Mucosa of descending colon (tissue), 3 donors: ENCODE results near the gene SMPD4. TPM values are rescaled to one million over a fixed set of nuclear protein-coding genes. Genes with fewer than 3 reads are reported as not detected.
"Not testable (repeated sequence)": the region's sequence is repeated elsewhere in the genome, so short reads cannot be mapped to it uniquely, and the experiment has no call there.

Source experiments
- ATAC-seq: fragments of 200-7000 bp; cut with Tn5 transposase; one replicate; pipeline ENCODE4 v1.9.1; 2020; ENCODE audit warnings: mild to moderate bottlenecking, moderate library complexity
- DNase-seq, 3 donors: peaks; one replicate each; pipeline ENCODE4 v3.0.0-alpha.2; 2020
- H3K36me3 ChIP-seq: fragments of 200-600 bp; one replicate; pipeline ENCODE4 v1.8.0; 2021; ENCODE audit warnings: low read depth, mild to moderate bottlenecking
- H3K4me1 ChIP-seq: fragments of 200-600 bp; one replicate; pipeline ENCODE4 v1.8.0; 2021; ENCODE audit warnings: low read depth, mild to moderate bottlenecking
- H3K4me3 ChIP-seq: fragments of 200-600 bp; one replicate; pipeline ENCODE4 v1.8.0; 2021; ENCODE audit warnings: mild to moderate bottlenecking
- H3K9me3 ChIP-seq: fragments of 200-600 bp; one replicate; pipeline ENCODE4 v1.8.0; 2021; ENCODE audit warnings: mild to moderate bottlenecking
- intact Hi-C, 2 donors: fragments of 100-400 bp; cut with DNase I in 1 of 2; cut with micrococcal nuclease in 1 of 2; formaldehyde crosslinking; loops; one replicate each; pipeline versions ENCODE4 v1.11.0 to v1.11.1; 2022; cut with DNase I, micrococcal nuclease
- total RNA-seq, 3 donors: library from RNA; stranded (reverse); fragmentation: NEBNext Ultra II Directional in 2 of 3; extraction: Animal tissue kit (Norgen Biotek cat#: 25700) in 2 of 3; gene quantifications; one replicate each; pipeline versions ENCODE4 v1.2.1 to v1.2.4, GENCODE V29; 2021 to 2023
- TF ChIP-seq, protein P1 (sequence below): fragments of 200-600 bp; IDR thresholded peaks from one replicate; pipeline ENCODE4 v1.8.0; 2022; ENCODE audit warnings: antibody characterized with exemption, mild to moderate bottlenecking
- donor health status: DM: no; HTN: no; CAD: no; lungs with moderate emphysema.
- donor health status: DM: no; HTN: no; CAD: no.
- donor health status: DM: no; HTN: yes; CAD: no.

SMPD4 gene
- total RNA-seq, 3 donors from 2014 or later = 37.9 to 41.5 (median 38.2) TPM

DNA sequence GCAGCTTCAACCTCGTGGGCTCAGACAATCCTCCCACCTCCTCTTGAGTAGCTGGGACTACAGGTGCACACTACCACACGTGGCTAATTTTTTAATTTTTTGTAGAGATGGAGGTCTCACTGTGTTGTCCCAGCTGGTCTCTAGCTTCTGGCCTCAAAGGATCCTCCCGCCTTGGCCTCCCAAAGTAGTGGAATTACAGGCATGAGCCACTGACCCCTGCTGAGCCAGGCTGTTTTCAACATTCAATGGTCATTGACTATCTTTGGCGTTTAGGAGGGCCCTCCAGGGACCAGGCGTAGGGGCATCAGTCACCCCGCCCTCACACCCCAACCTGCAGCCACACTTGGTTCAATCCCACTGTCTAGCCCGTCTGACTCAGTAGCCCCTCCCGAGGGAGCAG lies 5.9 kb upstream of the SMPD4 start:
- Histone ChIP-seq H3K36me3 (no peaks in the 10 kb centered on the region), H3K4me3 (no peak overlapping the region), H3K9me3 (no peaks in the 10 kb centered on the region), H3K4me1 (no peaks in the 10 kb centered on the region)
- no peak for DNase-seq
- intact Hi-C loops = loop anchor here (10.0 kb wide), 1 partner anchor 148 kb away; no protein-coding TSS in a partner anchor
- TF ChIP-seq, protein P1, sequence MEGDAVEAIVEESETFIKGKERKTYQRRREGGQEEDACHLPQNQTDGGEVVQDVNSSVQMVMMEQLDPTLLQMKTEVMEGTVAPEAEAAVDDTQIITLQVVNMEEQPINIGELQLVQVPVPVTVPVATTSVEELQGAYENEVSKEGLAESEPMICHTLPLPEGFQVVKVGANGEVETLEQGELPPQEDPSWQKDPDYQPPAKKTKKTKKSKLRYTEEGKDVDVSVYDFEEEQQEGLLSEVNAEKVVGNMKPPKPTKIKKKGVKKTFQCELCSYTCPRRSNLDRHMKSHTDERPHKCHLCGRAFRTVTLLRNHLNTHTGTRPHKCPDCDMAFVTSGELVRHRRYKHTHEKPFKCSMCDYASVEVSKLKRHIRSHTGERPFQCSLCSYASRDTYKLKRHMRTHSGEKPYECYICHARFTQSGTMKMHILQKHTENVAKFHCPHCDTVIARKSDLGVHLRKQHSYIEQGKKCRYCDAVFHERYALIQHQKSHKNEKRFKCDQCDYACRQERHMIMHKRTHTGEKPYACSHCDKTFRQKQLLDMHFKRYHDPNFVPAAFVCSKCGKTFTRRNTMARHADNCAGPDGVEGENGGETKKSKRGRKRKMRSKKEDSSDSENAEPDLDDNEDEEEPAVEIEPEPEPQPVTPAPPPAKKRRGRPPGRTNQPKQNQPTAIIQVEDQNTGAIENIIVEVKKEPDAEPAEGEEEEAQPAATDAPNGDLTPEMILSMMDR = no peak
- no peak for ATAC-seq

DNA sequence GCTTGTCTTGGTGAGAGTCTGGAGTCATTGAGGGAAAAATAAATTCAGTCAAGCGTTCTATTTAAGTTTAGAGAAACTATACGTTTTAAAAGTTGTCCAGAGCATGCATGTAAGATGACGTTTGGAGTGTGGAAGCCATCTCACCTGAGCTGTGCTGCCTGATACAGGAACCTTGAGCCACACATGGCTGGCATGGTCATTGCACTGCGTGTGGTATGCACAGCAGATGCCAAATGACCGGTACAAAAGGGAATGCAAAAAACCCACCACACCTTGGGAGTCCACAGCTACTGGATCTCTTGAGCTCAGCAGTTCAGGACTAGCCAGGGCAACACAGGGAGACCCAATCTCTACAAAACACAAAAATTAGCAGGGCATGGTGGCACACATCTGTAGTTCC lies 5.0 kb upstream of the SMPD4 start:
- Histone ChIP-seq H3K4me3 (no peak overlapping the region), H3K9me3 (no peaks in the 10 kb centered on the region), H3K4me1 (no peaks in the 10 kb centered on the region), H3K36me3 (no peaks in the 10 kb centered on the region)
- intact Hi-C loops = loop anchor here (10.0 kb wide), 1 partner anchor 148 kb away; no protein-coding TSS in a partner anchor
- TF ChIP-seq, protein P1 = no peak
- no peak for ATAC-seq
- no peak for DNase-seq

DNA sequence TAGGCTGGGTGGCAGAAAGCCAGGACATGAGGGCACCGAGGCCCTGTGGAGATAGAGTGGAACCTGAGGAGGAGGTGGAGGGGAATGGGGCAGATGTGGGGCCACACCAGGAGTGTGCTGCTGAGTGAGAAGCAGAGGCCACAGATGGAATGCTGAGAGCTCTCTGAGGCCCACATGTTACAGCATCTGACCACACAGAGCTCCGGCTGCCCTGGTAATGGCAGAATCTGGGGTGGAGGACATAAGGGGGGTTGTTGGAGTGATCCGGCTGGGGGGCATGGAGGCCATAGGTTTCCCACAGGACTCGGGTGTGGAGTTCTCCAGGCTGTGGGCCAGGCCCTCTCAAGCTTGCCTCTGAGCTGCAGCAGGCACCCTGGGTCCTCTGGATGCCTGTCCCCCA lies 4.5 kb upstream of the SMPD4 start:
- intact Hi-C loops = loop anchor here (10.0 kb wide), 1 partner anchor 149 kb away; no protein-coding TSS in a partner anchor
- TF ChIP-seq, protein P1 = no peak
- no peaks in the 10 kb centered on the region for H3K4me1 ChIP-seq
- DNase-seq = no peak
- H3K9me3 ChIP-seq = no peaks in the 10 kb centered on the region
- H3K36me3 ChIP-seq = no peaks in the 10 kb centered on the region
- no peak for ATAC-seq
- no peak overlapping the region for H3K4me3 ChIP-seq

DNA sequence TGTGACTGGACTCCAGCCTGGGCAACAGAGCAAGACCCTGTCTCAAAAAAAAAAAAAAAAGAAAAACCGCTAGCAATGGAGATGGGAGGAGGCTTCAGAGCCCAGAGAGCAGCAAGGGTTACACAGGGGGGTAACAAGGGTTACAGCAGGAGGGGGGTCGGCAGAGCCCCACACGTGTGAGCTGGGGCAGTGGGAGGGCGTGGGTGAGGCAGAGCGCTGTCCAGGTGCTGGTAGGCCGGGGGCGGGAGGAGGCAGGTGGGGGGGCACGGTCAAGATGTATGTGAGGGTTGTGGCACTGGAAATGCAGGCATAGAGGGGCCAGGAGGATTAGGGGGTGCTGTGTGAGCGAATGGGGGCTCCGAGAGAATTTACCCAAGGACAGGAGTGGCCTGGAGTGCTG lies 4.0 kb upstream of the SMPD4 start:
- Histone ChIP-seq H3K36me3 (no peaks in the 10 kb centered on the region), H3K4me1 (peaks cover 4% of the 10 kb centered on the region), H3K9me3 (no peaks in the 10 kb centered on the region), H3K4me3 (no peak overlapping the region)
- intact Hi-C loops = loop anchor here (10.0 kb wide), 1 partner anchor 149 kb away; no protein-coding TSS in a partner anchor
- TF ChIP-seq, protein P1 = no peak
- ATAC-seq (no peak), DNase-seq (no peak)

DNA sequence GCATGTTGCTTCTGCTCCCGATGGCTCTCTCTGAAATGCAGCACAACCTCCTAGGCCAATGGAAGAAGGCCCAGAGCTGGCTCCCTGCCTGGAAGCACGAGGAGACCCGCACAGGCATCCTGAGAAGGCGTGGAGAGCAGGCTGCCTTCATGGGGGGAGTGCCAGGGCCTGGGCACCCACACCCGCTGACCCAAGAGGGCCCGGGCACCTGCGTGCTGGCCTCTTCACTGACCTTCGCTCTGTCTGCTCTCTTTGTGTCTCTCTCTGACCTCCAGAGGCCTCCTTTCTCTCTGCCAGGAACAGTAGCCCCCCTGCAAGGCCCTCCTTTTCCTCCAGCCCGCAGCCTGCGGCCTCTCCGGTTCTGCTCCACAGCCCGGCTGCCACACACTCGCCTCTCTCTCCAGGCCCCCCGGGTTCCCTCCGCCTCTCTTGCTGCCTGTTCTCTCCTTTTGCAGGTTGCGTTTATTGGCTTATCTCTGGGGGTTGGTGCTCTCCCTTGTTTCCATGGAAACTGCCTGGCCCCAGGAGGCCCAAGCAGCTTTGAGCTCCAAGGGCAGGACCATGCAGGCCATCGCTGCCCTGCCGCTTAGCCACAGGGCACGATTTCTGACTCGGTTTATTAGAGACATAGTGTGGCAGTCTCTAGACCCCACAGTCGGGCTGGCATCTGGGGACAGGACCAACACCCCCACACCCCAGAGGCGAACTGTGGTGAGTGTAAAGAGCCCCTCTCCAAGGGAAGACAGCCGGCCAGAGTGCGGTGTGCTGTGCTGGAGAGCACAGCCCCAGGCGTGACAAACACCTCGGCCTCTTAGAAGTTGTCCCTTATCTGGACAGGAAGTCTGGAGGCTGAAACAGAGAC lies 2.3 kb upstream of the SMPD4 start:
- ATAC-seq (no peak), DNase-seq (peak in 2 of 3 donors; percentile 12 to 39)
- Histone ChIP-seq H3K4me3 (no peak overlapping the region), H3K4me1 (peaks cover 11% of the 10 kb centered on the region), H3K9me3 (no peaks in the 10 kb centered on the region), H3K36me3 (no peaks in the 10 kb centered on the region)
- intact Hi-C loops = loop anchor here (10.0 kb wide), 1 partner anchor 151 kb away; no protein-coding TSS in a partner anchor
- TF ChIP-seq, protein P1 = no peak

DNA sequence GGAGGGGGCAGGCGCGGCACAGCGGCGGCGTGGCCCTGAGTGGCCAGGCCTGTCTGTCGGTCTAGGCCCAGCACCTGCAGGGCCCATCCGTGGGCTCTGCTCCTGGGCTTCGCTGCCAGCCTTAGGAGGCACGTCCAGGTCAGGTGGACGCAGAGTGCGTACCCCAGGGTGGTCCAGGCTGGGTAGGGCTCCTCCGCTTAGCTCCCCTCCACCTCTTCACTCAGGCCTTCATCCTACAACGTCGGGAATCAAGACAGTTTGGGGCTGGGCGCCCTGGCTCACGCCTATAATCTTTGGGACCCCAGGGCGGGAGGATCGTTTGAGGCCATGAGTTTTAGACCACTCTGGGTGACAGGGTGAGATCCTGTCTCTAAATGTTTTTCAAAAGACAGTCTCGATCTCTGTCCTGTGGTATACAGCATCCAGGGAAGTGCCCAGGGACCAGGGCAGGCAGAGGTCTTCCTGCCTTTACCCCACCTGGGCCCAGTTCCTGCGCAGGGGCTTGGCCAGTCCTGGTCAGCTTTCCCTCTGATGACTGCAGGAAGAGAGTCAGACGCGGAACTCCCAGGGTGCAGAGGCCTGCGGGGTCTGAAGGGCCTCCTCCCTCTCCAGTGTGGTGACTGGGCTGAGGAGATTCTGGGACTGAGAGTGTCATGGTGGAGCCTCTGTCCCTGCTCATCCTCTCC lies 1.6 kb upstream of the SMPD4 start:
- not testable (repeated sequence) for H3K9me3 ChIP-seq, ATAC-seq, H3K36me3 ChIP-seq
- H3K4me1 ChIP-seq = peaks cover 11% of the 10 kb centered on the region
- DNase-seq = peak in 2 of 3 donors; percentile 4 to 43
- H3K4me3 ChIP-seq = peak overlapping the region; percentile 93
- intact Hi-C loops = loop anchor here (10.0 kb wide), 1 partner anchor 152 kb away; no protein-coding TSS in a partner anchor
